B cell (primary cell): ENCODE results near the gene TSTD2.

ENCODE experiments used
- EZH2 ChIP-seq: IDR thresholded peaks from 2 replicates; pipeline ENCODE4 v1.6.1; 2012; ENCODE audit warnings: borderline replicate concordance, low read depth, mild to moderate bottlenecking, moderate library complexity, low read length; ENCODE audit not compliant: insufficient read depth, poor library complexity, severe bottlenecking
- TF ChIP-seq, protein P1 (sequence below): fragments of 200-600 bp; IDR thresholded peaks from one replicate; pipeline ENCODE4 v1.8.0; 2022; ENCODE audit warnings: antibody characterized with exemption, mild to moderate bottlenecking

DNA sequence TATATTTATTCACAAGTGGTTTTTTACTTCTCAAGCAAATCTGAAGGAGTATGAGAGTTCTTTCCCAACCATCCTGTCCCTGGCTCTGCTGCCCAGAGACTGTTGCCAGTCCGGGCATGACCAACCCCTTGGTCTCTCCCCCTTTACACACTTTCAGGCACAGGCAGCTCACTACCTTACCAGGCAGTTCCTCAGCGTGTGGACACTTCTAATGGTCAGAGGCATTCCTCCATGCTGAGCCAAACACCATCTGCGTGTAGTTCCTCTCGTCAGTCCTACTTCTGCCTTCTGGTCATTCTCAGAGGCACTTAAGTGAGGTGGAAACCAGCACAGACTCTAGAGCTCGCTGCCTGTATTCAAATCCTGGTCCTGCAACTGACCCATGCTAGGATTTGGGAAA lies 56.1 kb downstream of the TSTD2 start:
- TF ChIP-seq, protein P1, sequence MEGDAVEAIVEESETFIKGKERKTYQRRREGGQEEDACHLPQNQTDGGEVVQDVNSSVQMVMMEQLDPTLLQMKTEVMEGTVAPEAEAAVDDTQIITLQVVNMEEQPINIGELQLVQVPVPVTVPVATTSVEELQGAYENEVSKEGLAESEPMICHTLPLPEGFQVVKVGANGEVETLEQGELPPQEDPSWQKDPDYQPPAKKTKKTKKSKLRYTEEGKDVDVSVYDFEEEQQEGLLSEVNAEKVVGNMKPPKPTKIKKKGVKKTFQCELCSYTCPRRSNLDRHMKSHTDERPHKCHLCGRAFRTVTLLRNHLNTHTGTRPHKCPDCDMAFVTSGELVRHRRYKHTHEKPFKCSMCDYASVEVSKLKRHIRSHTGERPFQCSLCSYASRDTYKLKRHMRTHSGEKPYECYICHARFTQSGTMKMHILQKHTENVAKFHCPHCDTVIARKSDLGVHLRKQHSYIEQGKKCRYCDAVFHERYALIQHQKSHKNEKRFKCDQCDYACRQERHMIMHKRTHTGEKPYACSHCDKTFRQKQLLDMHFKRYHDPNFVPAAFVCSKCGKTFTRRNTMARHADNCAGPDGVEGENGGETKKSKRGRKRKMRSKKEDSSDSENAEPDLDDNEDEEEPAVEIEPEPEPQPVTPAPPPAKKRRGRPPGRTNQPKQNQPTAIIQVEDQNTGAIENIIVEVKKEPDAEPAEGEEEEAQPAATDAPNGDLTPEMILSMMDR = no peak
- no peak for TF ChIP-seq EZH2
